ENCODE data around the gene TOR4A. TPM values are rescaled to one million over a fixed set of nuclear protein-coding genes. Genes with fewer than 3 reads are reported as not detected.
A peak's percentile ranks its signal among the peaks of the same experiment; 100 is the strongest.

The TOR4A gene
- total and polyA plus RNA-seq, 10 of the 15 experiments (the other 5 are each of a cell fraction or from before 2014, with no cell fraction given) = 2.0 to 19.9 (median 3.7) TPM

GRCh38 chr9:137254624-137255447 is 22.7 kb upstream of the TOR4A start, which contains the start of gene NELFB (continued):
- TF ChIP-seq ZBTB11 (CRISPR knock-in tag; IDR thresholded peaks at IDR 0.05) = peak; percentile 97
- TF ChIP-seq IKZF2 (IDR thresholded peaks at IDR 0.05) = no peak
- TF ChIP-seq, protein P1, sequence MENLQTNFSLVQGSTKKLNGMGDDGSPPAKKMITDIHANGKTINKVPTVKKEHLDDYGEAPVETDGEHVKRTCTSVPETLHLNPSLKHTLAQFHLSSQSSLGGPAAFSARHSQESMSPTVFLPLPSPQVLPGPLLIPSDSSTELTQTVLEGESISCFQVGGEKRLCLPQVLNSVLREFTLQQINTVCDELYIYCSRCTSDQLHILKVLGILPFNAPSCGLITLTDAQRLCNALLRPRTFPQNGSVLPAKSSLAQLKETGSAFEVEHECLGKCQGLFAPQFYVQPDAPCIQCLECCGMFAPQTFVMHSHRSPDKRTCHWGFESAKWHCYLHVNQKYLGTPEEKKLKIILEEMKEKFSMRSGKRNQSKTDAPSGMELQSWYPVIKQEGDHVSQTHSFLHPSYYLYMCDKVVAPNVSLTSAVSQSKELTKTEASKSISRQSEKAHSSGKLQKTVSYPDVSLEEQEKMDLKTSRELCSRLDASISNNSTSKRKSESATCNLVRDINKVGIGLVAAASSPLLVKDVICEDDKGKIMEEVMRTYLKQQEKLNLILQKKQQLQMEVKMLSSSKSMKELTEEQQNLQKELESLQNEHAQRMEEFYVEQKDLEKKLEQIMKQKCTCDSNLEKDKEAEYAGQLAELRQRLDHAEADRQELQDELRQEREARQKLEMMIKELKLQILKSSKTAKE (IDR thresholded peaks at IDR 0.05; ENCODE audit: low read depth, poor library complexity, severe bottlenecking) = no peak
- TF ChIP-seq, protein P2, sequence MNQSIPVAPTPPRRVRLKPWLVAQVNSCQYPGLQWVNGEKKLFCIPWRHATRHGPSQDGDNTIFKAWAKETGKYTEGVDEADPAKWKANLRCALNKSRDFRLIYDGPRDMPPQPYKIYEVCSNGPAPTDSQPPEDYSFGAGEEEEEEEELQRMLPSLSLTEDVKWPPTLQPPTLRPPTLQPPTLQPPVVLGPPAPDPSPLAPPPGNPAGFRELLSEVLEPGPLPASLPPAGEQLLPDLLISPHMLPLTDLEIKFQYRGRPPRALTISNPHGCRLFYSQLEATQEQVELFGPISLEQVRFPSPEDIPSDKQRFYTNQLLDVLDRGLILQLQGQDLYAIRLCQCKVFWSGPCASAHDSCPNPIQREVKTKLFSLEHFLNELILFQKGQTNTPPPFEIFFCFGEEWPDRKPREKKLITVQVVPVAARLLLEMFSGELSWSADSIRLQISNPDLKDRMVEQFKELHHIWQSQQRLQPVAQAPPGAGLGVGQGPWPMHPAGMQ (IDR thresholded peaks at IDR 0.05; ENCODE audit: borderline replicate concordance) = no peak
- TF ChIP-seq YBX1 (IDR thresholded peaks at IDR 0.05) = no peak
- TF ChIP-seq FOXK2 (IDR thresholded peaks at IDR 0.05) = no peak
- no peak for TF ChIP-seq E2F4 (IDR thresholded peaks at IDR 0.05; ENCODE audit: low read depth, low read length)
- TF ChIP-seq RAD21 (IDR thresholded peaks at IDR 0.05; ENCODE audit: insufficient read depth, low read depth, low read length) = no peak
- 0 out of 2 replicates have a peak, but pooled peaks have one; percentile 23 for TF ChIP-seq CHD1 (IDR thresholded peaks at IDR 0.05; ENCODE audit: low read depth, low read length)
- TF ChIP-seq NFYA (IDR thresholded peaks at IDR 0.05; ENCODE audit: borderline replicate concordance, low read depth, low read length) = no peak
- no peak for TF ChIP-seq EED (IDR thresholded peaks at IDR 0.05; ENCODE audit: low read depth)
- TF ChIP-seq MYC (IDR thresholded peaks at IDR 0.05; ENCODE audit: insufficient read depth, insufficient read length, insufficient replicate concordance, low read length, severe bottlenecking) = no peak
- no peak for TF ChIP-seq SUZ12 (IDR thresholded peaks at IDR 0.05; ENCODE audit: unreplicated experiment)
- TF ChIP-seq ZBTB33 (IDR thresholded peaks at IDR 0.05) = peak; percentile 36; the same call in 1 of the 2 replicates

Data from GM12878 (cell line).